Suprapubic skin (tissue), 4 donors: ENCODE data around the gene KLK15. TPM values are rescaled to one million over a fixed set of nuclear protein-coding genes. Genes with fewer than 3 reads are reported as not detected.

Experiments
- DNase-seq, 2 donors: peaks; one replicate each; pipeline ENCODE4 v3.0.0-alpha.2; 2019; ENCODE audit warnings: low spot score in 2 of 2
- H3K27ac ChIP-seq: fragments of 200-600 bp; sonication (generic); one replicate; pipeline ENCODE4 v1.5.1; 2019
- H3K27me3 ChIP-seq: fragments of 200-600 bp; sonication (generic); one replicate; pipeline ENCODE4 v1.5.1; 2019
- H3K36me3 ChIP-seq: fragments of 200-600 bp; sonication (generic); one replicate; pipeline ENCODE4 v1.5.1; 2019
- H3K4me1 ChIP-seq: fragments of 200-600 bp; sonication (generic); one replicate; pipeline ENCODE4 v1.5.1; 2019
- H3K4me3 ChIP-seq: fragments of 200-600 bp; sonication (generic); one replicate; pipeline ENCODE4 v1.5.1; 2019; ENCODE audit warnings: mild to moderate bottlenecking
- H3K9me3 ChIP-seq: fragments of 200-600 bp; sonication (generic); one replicate; pipeline ENCODE4 v1.5.1; 2019
- CTCF ChIP-seq, 2 donors: fragments of 200-600 bp in 1 of 2; fragments of 450-650 bp in 1 of 2; sonication (generic) in 1 of 2; IDR thresholded peaks; one replicate each; pipeline ENCODE4 v1.5.1; 2016 to 2019; ENCODE audit warnings: antibody characterized with exemption in 2 of 2, mild to moderate bottlenecking in 1 of 2, moderate library complexity in 1 of 2
- EP300 ChIP-seq: sonication (generic); formaldehyde crosslinking; IDR thresholded peaks from one replicate; pipeline ENCODE4 v1.6.1; 2017; ENCODE audit warnings: antibody characterized with exemption
- POLR2A ChIP-seq, 2 donors: fragments of 450-650 bp; IDR thresholded peaks; one replicate each; pipeline ENCODE4 v1.6.1; 2017; ENCODE audit warnings: antibody characterized with exemption in 2 of 2, mild to moderate bottlenecking in 2 of 2, moderate library complexity in 2 of 2
- POLR2AphosphoS5 ChIP-seq, 3 donors: sonication (generic); formaldehyde crosslinking; IDR thresholded peaks; one replicate each; pipeline ENCODE4 v1.6.1; 2017; ENCODE audit warnings: antibody characterized with exemption in 3 of 3
- WGBS: methylation state at CpG from one replicate; pipeline ENCODE4 v1.1.5; 2018; 5-methylcytosine and 5-hydroxymethylcytosine counted together
- total RNA-seq, 4 donors: library from RNA; depleted of rRNA; stranded (reverse); fragments of >200 nt; gene quantifications; one replicate each; pipeline ENCODE4 v1.1.0, GENCODE V29; 2016

KLK15 gene
- total RNA-seq, 4 donors from 2014 or later, result not detected

- no peak for DNase-seq
- Histone ChIP-seq H3K4me1 (no peaks in the 10 kb centered on the region), H3K9me3 (no peaks in the 10 kb centered on the region), H3K27me3 (peaks cover 25% of the 10 kb centered on the region), H3K36me3 (no peaks in the 10 kb centered on the region), H3K27ac (no peak overlapping the region), H3K4me3 (no peak overlapping the region)
- 69% methylated on average over 7 of the region's 7 CpGs for WGBS
- TF ChIP-seq POLR2AphosphoS5 (IDR thresholded peaks at IDR 0.05) (no peak), EP300 (no peak), CTCF (IDR thresholded peaks at IDR 0.05) (no peak)
These were observed 10.4 kb upstream of the KLK15 start for GRCh38 chr19:50843701-50844221.

GRCh38 chr19:50843205-50843604 lies 9.8 kb upstream of the KLK15 start:
- H3K4me3 ChIP-seq, result no peak overlapping the region
- H3K4me1 ChIP-seq, result no peaks in the 10 kb centered on the region
- WGBS, result 96% methylated on average over 2 of the region's 2 CpGs
- peaks cover 23% of the 10 kb centered on the region for H3K27me3 ChIP-seq
- TF ChIP-seq EP300 (no peak), POLR2AphosphoS5 (IDR thresholded peaks at IDR 0.05) (no peak), POLR2A (IDR thresholded peaks at IDR 0.05) (no peak), CTCF (IDR thresholded peaks at IDR 0.05) (no peak)
- no peaks in the 10 kb centered on the region for H3K36me3 ChIP-seq
- DNase-seq, result no peak
- H3K9me3 ChIP-seq, result no peaks in the 10 kb centered on the region
- H3K27ac ChIP-seq, result no peak overlapping the region

GRCh38 chr19:50842130-50842529 lies 8.8 kb upstream of the KLK15 start:
- no peak for DNase-seq
- H3K27ac ChIP-seq, result no peak overlapping the region
- no peaks in the 10 kb centered on the region for H3K4me1 ChIP-seq
- peaks cover 25% of the 10 kb centered on the region for H3K27me3 ChIP-seq
- no peaks in the 10 kb centered on the region for H3K36me3 ChIP-seq
- 87% methylated on average over 6 of the region's 6 CpGs for WGBS
- TF ChIP-seq EP300 (no peak), POLR2AphosphoS5 (IDR thresholded peaks at IDR 0.05) (no peak), CTCF (IDR thresholded peaks at IDR 0.05) (no peak), POLR2A (IDR thresholded peaks at IDR 0.05) (no peak)
- no peak overlapping the region for H3K4me3 ChIP-seq
- H3K9me3 ChIP-seq, result no peaks in the 10 kb centered on the region

- Histone ChIP-seq H3K27me3 (peaks cover 47% of the 10 kb centered on the region), H3K27ac (no peak overlapping the region), H3K4me3 (no peak overlapping the region), H3K36me3 (no peaks in the 10 kb centered on the region), H3K9me3 (no peaks in the 10 kb centered on the region), H3K4me1 (peaks cover 20% of the 10 kb centered on the region)
- no peak for TF ChIP-seq EP300
- TF ChIP-seq CTCF (IDR thresholded peaks at IDR 0.05), result no peak
- no peak for TF ChIP-seq POLR2AphosphoS5 (IDR thresholded peaks at IDR 0.05)
- TF ChIP-seq POLR2A (IDR thresholded peaks at IDR 0.05), result no peak
- WGBS, result 78% methylated on average over 10 of the region's 10 CpGs
- DNase-seq, result no peak
These were observed 6.6 kb upstream of the KLK15 start for GRCh38 chr19:50839712-50840655.

GRCh38 chr19:50838239-50838638 lies 4.9 kb upstream of the KLK15 start:
- H3K27ac ChIP-seq, result no peak overlapping the region
- WGBS, result 23% methylated on average over 6 of the region's 6 CpGs
- DNase-seq, result no peak

More at GRCh38 chr19:50838239-50838638, 4.9 kb upstream of the KLK15 start:
- TF ChIP-seq POLR2A (IDR thresholded peaks at IDR 0.05) (no peak), CTCF (IDR thresholded peaks at IDR 0.05) (no peak), POLR2AphosphoS5 (IDR thresholded peaks at IDR 0.05) (no peak), EP300 (no peak)
- Histone ChIP-seq H3K9me3 (no peaks in the 10 kb centered on the region), H3K27me3 (peaks cover 47% of the 10 kb centered on the region), H3K36me3 (no peaks in the 10 kb centered on the region), H3K4me1 (peaks cover 20% of the 10 kb centered on the region), H3K4me3 (no peak overlapping the region)
